RCC 7860 (cell line): ENCODE data around the gene CFAP100.

Experiments
- DNase-seq: peaks from one replicate; pipeline ENCODE4 v3.0.0-alpha.2; 2015; ENCODE audit warnings: low spot score
- FAIRE-seq: peaks from 2 replicates; lab custom pipeline; 2012; peaks lifted over from hg19 to GRCh38; lab: Jason Lieb, UNC

Gene CFAP100

DNA sequence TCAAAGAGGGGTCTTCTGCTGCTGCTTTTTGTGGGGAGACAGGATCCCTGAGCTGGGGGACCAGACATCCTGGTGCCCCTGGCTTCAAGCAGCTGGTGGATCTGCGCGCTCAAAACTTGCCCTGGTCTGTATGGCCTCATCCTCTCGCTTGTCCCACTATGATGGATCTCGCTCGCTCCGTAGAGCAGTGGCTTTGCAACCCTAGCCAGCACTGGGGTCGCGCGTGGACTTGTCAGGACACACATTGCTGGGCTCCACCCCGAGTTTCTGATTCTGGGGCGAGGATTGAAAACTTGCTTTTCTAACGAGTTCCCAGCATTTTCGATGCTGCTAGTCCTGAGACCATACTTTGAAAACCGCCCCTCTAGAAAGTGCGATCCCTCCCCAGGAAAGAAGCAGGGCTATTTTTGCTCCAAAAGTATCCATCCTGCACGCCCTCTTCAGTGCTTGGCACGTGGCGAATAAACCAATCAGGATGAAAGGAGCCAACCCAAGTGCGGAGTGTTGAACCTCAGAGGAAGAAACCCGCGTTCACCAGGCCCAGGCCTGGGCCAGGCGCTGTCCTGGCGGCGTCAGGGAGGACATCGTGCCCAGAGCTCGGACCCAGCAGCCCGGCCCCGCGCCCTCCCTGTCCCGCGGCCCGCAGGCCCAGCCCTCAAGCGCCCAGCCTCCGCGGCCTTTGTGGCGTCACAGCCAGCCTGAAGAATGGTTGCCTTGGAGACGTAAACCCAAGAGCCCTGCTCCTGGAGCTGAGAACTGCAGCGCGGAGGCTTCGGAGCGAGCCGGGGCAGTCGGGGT, at the start of gene CFAP100:
CFAP100 (plus strand) TSS at position 731 of the 798 bp plus-strand sequence. CDS start 1,092 bp downstream, outside the sequence.
- no peak for DNase-seq
- FAIRE-seq: no peak

- FAIRE-seq: no peak
- no peak for DNase-seq
Observed at GRCh38 chr3:126345231-126345630, 49.5 kb upstream of the CFAP100 start.

GRCh38 chr3:126345641-126346460, 48.9 kb upstream of the CFAP100 start:
- no peak for FAIRE-seq

DNA sequence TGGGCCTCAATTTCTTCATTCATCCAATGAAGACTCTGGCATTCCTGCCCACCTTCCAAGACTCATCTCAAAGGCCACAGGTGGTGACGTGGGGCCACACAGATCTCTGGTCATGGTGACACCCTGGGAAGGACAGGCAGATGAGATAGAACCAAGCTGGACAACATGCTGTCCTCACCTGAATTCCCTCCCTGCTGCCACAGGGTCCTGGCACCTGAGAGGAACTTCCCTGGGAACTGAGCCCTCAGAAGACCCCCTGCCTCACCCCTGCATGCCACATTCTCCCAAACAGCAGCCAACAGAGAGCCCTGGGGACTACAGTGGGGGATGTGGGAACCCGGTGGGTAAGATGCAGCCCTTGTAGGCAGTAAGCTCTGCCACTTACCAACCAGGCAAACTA, 48.2 kb upstream of the CFAP100 start:
- no peak for FAIRE-seq

More at GRCh38 chr3:126345641-126346460, 48.9 kb upstream of the CFAP100 start:
- no peak for DNase-seq

GRCh38 chr3:126347543-126348161, 47.1 kb upstream of the CFAP100 start:
- DNase-seq: no peak
- no peak for FAIRE-seq

More for the DNA sequence above, 48.2 kb upstream of the CFAP100 start:
- DNase-seq: no peak

DNA sequence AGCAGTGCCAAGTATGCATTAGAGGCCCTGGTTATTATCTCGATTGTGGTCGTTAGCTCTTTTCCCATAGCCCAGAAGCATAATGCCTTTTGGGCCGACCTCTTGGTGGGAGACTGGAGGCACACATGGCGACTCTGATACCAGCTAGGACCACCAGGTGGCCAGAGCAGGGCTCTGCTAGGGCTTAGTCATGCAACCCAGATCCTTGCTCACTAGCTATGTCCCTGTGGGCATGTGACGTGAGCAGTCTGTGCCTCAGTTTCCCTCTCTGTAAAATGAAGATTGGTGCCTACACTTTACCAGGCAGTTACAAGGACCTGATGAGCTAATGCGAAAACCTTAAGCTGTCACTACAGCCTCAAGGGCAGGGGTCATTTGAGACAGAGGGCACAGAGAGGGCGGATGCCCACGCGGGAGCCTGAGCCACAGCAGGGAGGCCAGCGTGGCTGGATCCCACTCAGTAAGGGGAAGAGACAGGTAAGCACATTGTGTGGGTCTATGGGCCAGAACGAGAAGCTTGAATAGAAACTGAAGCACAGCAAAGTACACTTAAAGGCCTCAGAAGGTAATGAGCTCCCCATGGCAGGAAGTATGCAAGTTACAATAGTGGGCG, 46.3 kb upstream of the CFAP100 start:
- no peak for FAIRE-seq

DNA sequence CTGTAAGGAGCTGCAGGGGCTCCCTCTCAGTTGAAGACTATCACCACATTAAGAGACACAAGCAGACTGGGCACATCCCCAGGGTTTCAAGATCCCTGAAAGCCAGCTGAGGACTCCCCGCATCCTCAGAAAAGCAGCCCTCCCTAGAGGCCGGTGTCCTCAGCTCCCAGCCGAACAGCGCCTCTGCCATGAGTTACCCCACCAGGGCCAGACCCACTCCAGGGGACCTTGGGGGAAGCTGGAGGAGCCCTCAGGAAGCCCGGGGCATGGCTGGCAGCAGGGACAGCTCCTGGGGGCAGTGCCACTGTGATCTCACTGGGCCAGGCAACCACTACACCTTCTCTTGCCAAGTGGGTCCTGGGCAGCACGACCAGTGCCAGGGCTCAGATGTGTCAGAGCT, 45.6 kb upstream of the CFAP100 start:
- DNase-seq: no peak

More for the DNA sequence above, 46.3 kb upstream of the CFAP100 start:
- DNase-seq: no peak

GRCh38 chr3:126349611-126350501, 44.9 kb upstream of the CFAP100 start:
- DNase-seq (no peak), FAIRE-seq (no peak)

More for the DNA sequence above, 45.6 kb upstream of the CFAP100 start:
- no peak for FAIRE-seq

DNA sequence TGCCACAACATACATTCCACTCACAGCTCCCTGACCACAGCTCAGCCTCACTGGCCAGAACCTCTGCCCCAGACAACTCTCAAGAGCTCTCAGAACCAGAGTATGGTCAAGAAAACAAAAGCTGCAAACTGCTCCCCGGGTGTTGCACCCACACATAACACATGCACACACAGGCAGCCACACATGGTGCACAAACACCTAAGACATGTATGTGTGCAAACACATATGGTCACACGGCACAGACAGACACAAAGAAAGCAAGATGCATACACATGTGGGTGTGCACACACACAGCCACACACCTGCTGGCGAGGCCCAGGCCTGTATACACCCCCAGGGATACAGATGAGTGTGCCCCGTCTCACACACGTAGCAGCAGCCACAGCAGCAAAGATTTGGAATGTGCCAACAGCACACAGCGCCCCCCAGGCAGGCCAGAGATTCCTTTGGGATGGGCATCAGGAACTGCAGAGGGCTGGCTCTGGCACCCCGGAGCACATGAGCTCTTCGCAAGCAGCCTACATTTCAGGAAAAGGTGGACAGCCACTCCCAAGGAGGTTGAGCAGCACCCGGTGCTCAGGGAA, 44.1 kb upstream of the CFAP100 start:
- no peak for FAIRE-seq

DNA sequence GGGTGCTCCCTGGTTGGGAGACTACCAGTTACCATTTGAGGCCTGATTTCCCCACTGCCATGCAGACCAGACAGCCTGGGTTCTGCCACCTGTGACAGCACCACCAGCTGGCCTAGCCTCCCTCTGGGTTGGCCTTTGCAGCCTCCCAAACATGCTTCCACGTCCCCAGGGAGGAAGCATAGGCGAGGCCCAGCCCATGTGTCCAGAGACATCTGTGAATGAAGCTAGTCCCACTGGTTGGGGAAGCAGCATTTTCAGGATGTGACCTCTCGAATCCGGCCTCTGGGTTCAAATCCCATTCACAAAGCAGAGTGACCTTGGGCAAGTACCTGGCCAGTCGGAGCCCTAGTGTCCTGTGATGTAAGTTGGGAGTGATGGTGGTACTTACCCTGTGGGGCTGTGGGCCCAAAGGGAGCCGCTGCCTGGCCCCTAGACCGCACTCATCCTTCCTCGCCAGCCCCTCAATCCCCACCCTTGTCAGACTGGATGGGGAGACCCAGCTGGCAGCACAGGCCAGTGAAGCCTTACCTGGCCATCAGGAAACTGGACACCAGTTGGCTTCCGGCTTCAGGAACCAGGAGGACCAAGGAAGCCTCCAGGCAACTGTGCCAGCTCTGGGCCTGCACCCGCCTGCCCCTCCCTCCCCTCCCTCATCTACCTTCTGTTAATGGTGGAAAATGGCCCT, 43.5 kb upstream of the CFAP100 start:
- DNase-seq (no peak), FAIRE-seq (no peak)

More for the DNA sequence above, 44.1 kb upstream of the CFAP100 start:
- no peak for DNase-seq

- DNase-seq (no peak), FAIRE-seq (no peak)
Observed at GRCh38 chr3:126351771-126352475, 42.8 kb upstream of the CFAP100 start.

GRCh38 chr3:126352476-126353454, 41.9 kb upstream of the CFAP100 start:
- FAIRE-seq (no peak), DNase-seq (no peak)

DNA sequence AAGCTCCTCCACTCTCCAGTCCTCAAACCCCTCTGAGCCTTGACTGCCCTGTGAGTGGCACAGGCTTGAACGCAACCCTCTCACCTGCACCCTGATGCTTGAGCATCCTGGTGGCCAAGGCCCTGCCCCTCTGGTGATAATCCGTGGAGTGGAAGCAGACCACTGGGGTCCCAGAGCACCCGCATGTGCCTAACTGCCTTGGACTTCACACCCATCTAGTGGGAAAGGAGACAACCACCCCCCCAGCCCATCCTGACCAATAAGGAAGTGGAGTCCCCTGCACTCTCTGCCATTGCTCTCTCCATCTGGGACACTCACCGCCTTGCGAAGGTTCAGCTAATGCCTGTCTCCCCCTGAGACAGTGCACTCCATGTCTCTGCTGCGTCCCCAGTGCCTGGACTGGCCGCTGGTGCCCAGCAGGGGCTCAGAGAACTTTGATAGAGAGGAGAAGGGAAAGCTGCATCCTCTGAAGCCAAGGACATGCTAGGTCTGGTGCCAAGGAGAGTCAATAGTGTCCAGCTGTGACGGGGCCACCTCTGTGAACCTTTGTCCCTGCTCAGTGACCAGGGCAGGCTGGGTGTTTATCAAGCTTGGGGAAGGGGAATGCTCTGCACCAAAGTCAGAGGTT, 40.9 kb upstream of the CFAP100 start:
- FAIRE-seq: no peak

GRCh38 chr3:126354776-126355175, 39.9 kb upstream of the CFAP100 start:
- no peak for FAIRE-seq
- no peak for DNase-seq

More for the DNA sequence above, 40.9 kb upstream of the CFAP100 start:
- DNase-seq: no peak

DNA sequence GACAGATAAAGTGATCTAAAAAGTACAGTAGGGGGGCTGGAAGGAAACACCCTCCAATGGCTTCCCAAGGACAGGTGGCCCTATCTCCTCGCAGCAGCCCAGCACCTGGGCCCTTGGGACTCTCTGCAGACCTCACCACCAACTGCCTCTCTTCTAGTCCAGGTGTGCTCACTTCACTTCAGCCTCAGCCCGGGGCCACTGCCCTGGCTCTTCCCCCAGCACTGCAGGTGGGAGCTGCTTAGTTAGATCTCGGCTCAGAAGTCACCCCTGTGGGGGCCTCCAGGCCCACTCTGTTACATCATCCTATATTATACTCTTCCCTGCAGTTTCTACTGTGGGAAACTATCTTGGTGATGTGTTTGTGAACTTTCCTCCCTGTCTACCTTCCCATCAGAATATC, 39.5 kb upstream of the CFAP100 start:
- DNase-seq (no peak), FAIRE-seq (no peak)

- no peak for FAIRE-seq
Observed at GRCh38 chr3:126355777-126356372, 38.8 kb upstream of the CFAP100 start.

More at GRCh38 chr3:126355777-126356372, 38.8 kb upstream of the CFAP100 start:
- no peak for DNase-seq
